HG02973 (cell line): ENCODE data around the gene CALHM1.

ENCODE experiments used
- ATAC-seq: cut with Tn5 transposase; IDR thresholded peaks from one replicate; pipeline ENCODE4 v1.9.1; 2021; ENCODE audit warnings: moderate library complexity; ENCODE audit not compliant: unreplicated experiment

CALHM1 gene

GRCh38 chr10:103456074-103456660 lies 2.5 kb downstream of the CALHM1 start:
- ATAC-seq, result no peak

GRCh38 chr10:103455235-103455634 lies 3.5 kb downstream of the CALHM1 start:
- ATAC-seq, result no peak

- no peak for ATAC-seq
These were observed 4.7 kb downstream of the CALHM1 start for GRCh38 chr10:103454026-103454425.

- ATAC-seq, result no peak
These were observed 6.0 kb downstream of the CALHM1 start for GRCh38 chr10:103452506-103453230.

GRCh38 chr10:103451831-103452505 lies 6.7 kb downstream of the CALHM1 start, which contains the start of gene CALHM2:
Gene CALHM2, minus strand, starts transcription at chr10:103452370. Its CDS starts 2,429 bp downstream, at chr10:103449941.
- peak; percentile 55 for ATAC-seq

- no peak for ATAC-seq
These were observed 7.4 kb downstream of the CALHM1 start for GRCh38 chr10:103451091-103451813.

- no peak for ATAC-seq
These were observed 8.5 kb downstream of the CALHM1 start for GRCh38 chr10:103450201-103450695.

GRCh38 chr10:103449208-103450144 lies 9.2 kb downstream of the CALHM1 start:
- ATAC-seq, result no peak

- no peak for ATAC-seq
These were observed 10.0 kb downstream of the CALHM1 start for GRCh38 chr10:103448746-103449145.

- ATAC-seq, result no peak
These were observed 11.5 kb downstream of the CALHM1 start for GRCh38 chr10:103447187-103447586.

GRCh38 chr10:103445767-103446567 lies 12.7 kb downstream of the CALHM1 start:
- ATAC-seq, result no peak

GRCh38 chr10:103445366-103445765 lies 13.3 kb downstream of the CALHM1 start:
- no peak for ATAC-seq

- ATAC-seq, result no peak
These were observed 14.2 kb downstream of the CALHM1 start for GRCh38 chr10:103444478-103444877.

- no peak for ATAC-seq
These were observed 15.1 kb downstream of the CALHM1 start for GRCh38 chr10:103443475-103444185.

GRCh38 chr10:103442031-103442461 lies 16.7 kb downstream of the CALHM1 start:
- no peak for ATAC-seq

GRCh38 chr10:103441611-103442010 lies 17.1 kb downstream of the CALHM1 start:
- no peak for ATAC-seq

GRCh38 chr10:103441206-103441605 lies 17.5 kb downstream of the CALHM1 start:
- no peak for ATAC-seq

GRCh38 chr10:103440416-103440815 lies 18.3 kb downstream of the CALHM1 start:
- no peak for ATAC-seq

GRCh38 chr10:103439776-103440175 lies 18.9 kb downstream of the CALHM1 start:
- no peak for ATAC-seq
